ENCODE results near the gene NAV2.

DNA sequence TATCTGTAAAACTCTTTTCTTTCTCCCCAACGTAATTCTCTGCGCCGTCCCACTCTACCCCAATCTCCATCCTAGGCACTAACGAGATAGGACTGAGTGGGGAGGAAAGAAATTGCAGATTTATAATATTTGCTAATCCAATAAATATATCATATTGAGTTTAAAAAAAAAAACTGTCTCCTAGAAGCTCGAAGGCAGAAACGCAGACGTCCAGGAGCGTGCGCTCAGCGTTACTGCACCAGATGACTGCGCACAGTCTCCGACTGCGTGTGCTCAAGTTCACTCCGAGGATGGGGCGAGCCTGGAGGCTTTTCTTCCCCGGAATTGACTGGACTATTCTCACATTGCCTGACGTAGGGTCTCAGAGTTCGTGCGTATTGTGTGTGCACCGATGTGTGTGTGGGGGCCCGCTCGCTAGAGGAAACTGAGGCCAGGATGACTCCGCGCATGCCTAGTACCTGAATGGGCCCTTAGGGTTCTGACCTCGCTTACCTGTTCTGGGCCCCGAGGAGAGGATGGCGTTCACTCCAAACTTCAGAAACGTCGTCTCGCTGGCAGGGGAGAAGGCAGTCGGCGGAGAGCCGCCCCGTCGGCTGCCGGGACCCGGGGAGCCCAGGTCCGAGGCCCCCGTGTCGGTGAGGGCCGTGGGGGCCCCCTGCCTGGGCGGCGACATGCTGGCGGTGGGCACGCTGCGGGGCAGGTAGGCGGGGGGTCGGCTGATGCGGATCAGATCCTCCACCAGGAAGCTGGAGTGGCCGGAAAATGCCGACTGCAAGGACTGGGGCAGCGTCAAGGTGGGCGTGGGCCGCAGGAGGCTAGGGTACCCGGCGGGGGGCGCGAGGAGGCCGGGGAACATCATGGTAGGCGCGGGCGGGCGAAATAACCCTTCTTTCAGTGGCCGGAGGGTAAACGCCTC lies 447.1 kb downstream of the NAV2 start:
- TF ChIP-seq, protein P1, sequence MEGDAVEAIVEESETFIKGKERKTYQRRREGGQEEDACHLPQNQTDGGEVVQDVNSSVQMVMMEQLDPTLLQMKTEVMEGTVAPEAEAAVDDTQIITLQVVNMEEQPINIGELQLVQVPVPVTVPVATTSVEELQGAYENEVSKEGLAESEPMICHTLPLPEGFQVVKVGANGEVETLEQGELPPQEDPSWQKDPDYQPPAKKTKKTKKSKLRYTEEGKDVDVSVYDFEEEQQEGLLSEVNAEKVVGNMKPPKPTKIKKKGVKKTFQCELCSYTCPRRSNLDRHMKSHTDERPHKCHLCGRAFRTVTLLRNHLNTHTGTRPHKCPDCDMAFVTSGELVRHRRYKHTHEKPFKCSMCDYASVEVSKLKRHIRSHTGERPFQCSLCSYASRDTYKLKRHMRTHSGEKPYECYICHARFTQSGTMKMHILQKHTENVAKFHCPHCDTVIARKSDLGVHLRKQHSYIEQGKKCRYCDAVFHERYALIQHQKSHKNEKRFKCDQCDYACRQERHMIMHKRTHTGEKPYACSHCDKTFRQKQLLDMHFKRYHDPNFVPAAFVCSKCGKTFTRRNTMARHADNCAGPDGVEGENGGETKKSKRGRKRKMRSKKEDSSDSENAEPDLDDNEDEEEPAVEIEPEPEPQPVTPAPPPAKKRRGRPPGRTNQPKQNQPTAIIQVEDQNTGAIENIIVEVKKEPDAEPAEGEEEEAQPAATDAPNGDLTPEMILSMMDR (IDR thresholded peaks at IDR 0.05) = no peak
- TF ChIP-seq POLR2A (IDR thresholded peaks at IDR 0.05) = no peak

All from body of pancreas (tissue), 4 donors.